ENCODE data around the gene MED12L.

Gene MED12L

DNA sequence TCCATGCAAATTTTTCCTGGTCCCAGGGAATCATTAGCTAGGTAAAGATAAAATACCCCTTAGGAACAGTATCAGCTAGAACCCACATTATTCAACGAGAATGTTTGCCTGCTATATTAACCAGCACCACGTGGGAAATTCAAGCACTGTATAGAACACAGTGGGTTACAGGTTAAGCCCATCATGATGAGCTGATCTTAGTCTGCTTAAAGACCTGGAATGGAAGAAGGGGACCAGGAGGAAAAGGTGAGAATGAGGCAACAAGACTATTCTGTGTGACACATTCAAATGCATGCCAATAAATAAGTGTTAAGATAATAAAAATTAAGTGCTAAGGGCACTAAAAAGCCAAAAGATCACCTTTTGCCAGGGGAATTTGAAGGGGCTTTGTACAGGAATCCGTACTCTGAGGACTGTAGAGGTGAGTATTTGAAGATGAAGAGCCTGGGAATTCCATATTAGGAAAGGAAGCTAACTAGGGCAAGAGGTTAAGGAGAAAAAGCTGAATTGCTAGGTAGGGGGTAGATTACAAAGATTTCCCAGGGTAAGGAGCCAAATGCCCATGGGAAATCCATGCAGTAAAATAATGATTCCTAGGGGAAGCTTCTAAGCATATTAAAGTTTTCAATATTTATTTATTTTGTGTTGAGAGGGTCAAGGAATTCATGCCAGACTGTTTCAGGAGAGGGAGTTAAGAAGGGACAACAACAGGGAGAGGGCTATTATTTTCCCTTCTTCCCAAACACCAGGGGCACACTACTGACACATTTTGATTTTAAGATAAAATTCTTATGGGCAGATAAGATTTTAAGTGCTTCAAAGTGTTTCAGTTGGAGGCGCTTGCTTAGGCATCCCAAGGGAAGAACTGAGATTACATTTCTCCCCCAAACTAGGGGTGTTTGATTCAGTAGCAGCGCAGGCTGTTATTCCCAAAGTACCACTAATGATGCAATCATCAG, 2.3 kb upstream of the MED12L start:
- Histone ChIP-seq H3K27ac (no peak overlapping the region), H3K9ac (ENCODE audit: insufficient read length) (no peak overlapping the region), H3K9me3 (ENCODE audit: low read depth, low read length) (no peaks in the 10 kb centered on the region), H3K4me3 (no peak overlapping the region), H3K36me3 (ENCODE audit: insufficient read depth, low read length) (no peaks in the 10 kb centered on the region)
- no peak for TF ChIP-seq EZH2 (IDR thresholded peaks at IDR 0.05)
- TF ChIP-seq POLR2AphosphoS5 (IDR thresholded peaks at IDR 0.05; ENCODE audit: borderline replicate concordance, low read depth, low read length): no peak
- no peak for TF ChIP-seq FOXP2 (optimal IDR thresholded peaks at IDR 0.05; ENCODE audit: control extremely low read depth, extremely low read length, insufficient read depth)
- DNase-seq (ENCODE audit: low read depth, low spot score): no peak

DNA sequence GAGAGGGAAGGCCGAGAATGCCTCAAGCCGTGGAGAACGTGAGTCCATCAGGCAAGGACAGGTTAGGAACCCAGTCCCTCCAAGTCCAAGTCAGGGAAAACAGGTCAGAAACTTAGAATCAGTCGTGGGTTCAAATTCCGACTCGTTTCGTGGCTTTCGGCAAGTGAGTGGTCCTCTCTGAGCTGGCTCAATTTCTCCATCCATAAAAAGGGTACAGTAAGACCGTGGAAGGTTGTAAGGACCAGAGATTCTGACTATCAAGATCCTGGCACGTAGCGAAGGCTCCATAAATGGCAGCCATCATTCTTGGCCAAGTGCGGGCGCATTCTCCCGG, 604 bp upstream of the MED12L start:
- H3K9ac ChIP-seq (ENCODE audit: insufficient read length): no peak overlapping the region
- no peaks in the 10 kb centered on the region for H3K9me3 ChIP-seq (ENCODE audit: low read depth, low read length)
- TF ChIP-seq FOXP2 (optimal IDR thresholded peaks at IDR 0.05; ENCODE audit: control extremely low read depth, extremely low read length, insufficient read depth): no peak
- no peak for TF ChIP-seq POLR2AphosphoS5 (IDR thresholded peaks at IDR 0.05; ENCODE audit: borderline replicate concordance, low read depth, low read length)
- H3K36me3 ChIP-seq (ENCODE audit: insufficient read depth, low read length): no peaks in the 10 kb centered on the region
- peak overlapping the region; percentile 87 for H3K4me3 ChIP-seq
- H3K27ac ChIP-seq: no peak overlapping the region
- no peak for DNase-seq (ENCODE audit: low read depth, low spot score)

DNA sequence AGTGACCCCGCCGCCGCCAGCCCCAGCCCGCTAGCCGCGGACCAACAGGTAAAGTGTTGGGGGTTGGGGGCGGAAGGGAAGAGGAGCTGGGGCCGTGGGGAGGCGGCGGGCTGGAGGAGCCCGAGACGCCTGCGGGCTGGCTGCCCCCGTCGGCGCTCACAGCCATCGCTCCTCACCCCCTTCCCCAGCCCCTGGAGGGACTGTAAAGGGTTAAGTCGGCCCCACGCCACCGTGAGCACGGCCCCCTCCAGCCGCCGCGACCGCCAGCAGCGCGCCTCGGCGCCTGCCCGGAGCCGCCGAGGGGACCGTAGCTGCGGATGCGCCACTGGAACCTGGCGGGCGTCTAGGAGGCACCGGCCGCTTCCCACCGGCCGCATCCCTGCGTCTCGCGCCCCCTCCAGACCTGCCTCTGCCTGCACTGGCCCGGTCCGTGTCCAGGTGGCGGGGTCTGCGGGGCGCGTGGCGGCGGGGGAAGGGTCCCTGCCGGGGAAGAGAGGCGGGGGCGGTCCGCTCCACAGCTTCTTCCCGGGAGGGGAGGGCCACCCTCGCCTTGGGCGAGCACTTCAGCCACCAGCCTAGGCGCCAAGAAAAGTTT, 522 bp downstream of the MED12L start:
- no peak for DNase-seq (ENCODE audit: low read depth, low spot score)
- Histone ChIP-seq H3K9me3 (ENCODE audit: low read depth, low read length) (no peaks in the 10 kb centered on the region), H3K27ac (no peak overlapping the region), H3K9ac (ENCODE audit: insufficient read length) (no peak overlapping the region), H3K36me3 (ENCODE audit: insufficient read depth, low read length) (no peaks in the 10 kb centered on the region), H3K4me3 (peak overlapping the region; percentile 87)
- TF ChIP-seq POLR2AphosphoS5 (IDR thresholded peaks at IDR 0.05; ENCODE audit: borderline replicate concordance, low read depth, low read length) (no peak), FOXP2 (optimal IDR thresholded peaks at IDR 0.05; ENCODE audit: control extremely low read depth, extremely low read length, insufficient read depth) (no peak), EZH2 (IDR thresholded peaks at IDR 0.05) (no peak)

DNA sequence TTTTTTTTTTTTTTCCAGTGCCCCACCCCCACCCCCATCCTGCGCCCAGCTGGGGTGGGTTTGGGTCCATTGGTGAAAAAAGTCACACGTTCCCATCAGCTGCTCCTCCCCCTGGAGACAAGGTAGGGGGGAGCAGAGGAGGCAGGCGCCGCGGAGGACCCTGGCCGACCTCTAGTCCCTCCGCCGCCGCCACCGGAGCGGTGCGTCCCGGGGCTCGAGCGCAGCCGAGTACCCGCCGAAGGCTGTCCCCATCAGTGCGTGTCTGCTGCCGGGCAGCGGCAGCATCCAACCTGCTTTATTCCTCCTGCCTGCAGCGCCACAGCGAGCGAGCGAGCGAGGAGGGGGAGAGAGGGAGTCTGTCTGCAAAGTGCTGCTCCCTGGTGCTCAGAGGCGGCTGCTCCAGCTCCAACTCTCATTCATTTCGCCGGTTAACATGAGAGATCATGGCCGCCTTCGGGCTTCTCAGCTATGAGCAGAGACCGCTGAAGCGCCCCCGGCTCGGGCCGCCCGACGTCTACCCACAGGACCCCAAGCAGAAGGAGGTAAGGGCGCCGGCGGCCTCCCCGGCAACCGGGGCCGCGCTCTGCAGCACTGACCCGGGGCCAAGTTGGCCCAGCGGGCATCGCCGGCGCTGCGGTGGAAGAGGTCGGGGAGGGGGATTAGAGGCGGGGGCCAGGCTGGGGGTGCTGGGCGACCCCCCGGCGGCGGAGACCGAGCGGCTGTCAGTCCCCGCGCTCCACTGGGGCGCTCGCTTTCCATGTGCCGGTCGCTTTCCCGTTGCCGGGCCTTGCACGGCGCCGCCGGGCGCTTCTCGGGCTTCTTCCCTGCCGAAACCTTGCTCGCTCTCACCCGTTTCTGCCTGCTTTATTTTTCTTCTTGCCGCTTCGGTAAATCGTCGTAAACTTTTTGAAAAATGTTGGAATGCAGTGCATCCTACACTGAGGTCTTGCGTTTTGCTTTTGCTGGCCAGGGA, 1.3 kb downstream of the MED12L start:
- Histone ChIP-seq H3K36me3 (ENCODE audit: insufficient read depth, low read length) (no peaks in the 10 kb centered on the region), H3K9ac (ENCODE audit: insufficient read length) (no peak overlapping the region), H3K4me3 (peak overlapping the region; percentile 87), H3K27ac (no peak overlapping the region), H3K9me3 (ENCODE audit: low read depth, low read length) (no peaks in the 10 kb centered on the region)
- DNase-seq (ENCODE audit: low read depth, low spot score): peak; percentile 22
- TF ChIP-seq FOXP2 (optimal IDR thresholded peaks at IDR 0.05; ENCODE audit: control extremely low read depth, extremely low read length, insufficient read depth) (no peak), EZH2 (IDR thresholded peaks at IDR 0.05) (no peak), POLR2AphosphoS5 (IDR thresholded peaks at IDR 0.05; ENCODE audit: borderline replicate concordance, low read depth, low read length) (no peak)

DNA sequence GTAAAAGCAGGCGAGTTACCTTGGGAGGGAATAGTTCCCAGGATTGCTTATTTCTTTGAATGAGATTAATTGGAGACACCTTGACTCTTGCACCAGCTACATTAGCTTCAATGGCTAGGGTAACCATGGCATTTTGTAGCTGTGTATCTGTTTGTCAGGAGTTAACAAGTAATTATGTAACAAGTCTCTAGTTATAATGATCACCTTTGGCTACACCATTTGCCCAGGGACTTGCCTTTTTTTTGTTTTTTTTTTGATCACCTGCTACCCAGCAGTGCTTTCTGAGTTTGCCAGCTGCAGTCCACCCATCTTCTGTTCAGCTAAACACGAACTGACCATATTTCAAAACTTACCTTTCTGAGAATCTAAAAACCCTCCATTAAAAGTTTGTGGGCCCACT, 2.2 kb downstream of the MED12L start:
- Histone ChIP-seq H3K9ac (ENCODE audit: insufficient read length) (no peak overlapping the region), H3K4me3 (no peak overlapping the region), H3K36me3 (ENCODE audit: insufficient read depth, low read length) (no peaks in the 10 kb centered on the region), H3K9me3 (ENCODE audit: low read depth, low read length) (no peaks in the 10 kb centered on the region), H3K27ac (no peak overlapping the region)
- DNase-seq (ENCODE audit: low read depth, low spot score): no peak
- TF ChIP-seq POLR2AphosphoS5 (IDR thresholded peaks at IDR 0.05; ENCODE audit: borderline replicate concordance, low read depth, low read length): no peak
- no peak for TF ChIP-seq EZH2 (IDR thresholded peaks at IDR 0.05)
- TF ChIP-seq FOXP2 (optimal IDR thresholded peaks at IDR 0.05; ENCODE audit: control extremely low read depth, extremely low read length, insufficient read depth): no peak

DNA sequence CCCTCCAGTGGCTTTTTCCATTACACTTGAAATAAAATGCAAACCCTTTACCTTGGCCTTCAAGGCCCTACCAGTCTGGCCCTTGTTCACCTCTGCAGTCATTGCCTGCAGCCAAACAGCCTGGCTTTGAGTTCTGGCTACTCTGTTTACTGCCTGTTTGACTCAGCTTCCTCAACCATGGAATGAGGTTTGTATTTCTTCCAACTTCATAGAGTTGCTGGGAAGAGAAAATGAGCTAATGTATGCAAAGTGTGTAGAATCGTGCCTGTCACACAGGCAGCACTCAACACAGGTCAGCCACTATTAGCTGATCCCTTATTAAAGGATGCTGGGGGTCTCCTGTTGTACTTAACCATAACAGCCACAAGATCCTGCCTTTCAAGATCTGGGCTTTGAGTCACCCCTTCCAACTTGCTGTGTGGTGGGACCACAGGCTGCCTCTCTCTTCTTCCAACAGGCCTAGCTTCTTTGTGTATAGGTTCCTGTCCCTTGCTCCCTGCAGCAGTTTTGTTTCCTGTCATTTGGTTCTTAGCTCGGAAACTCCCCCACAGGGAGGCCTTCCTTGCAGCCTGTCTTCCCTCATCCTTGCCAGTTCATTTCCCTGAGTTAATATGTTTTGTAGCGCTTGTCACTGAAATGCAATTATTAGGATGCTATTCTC, 6.4 kb downstream of the MED12L start:
- no peak for TF ChIP-seq POLR2AphosphoS5 (IDR thresholded peaks at IDR 0.05; ENCODE audit: borderline replicate concordance, low read depth, low read length)
- TF ChIP-seq EZH2 (IDR thresholded peaks at IDR 0.05): no peak
- no peak for TF ChIP-seq FOXP2 (optimal IDR thresholded peaks at IDR 0.05; ENCODE audit: control extremely low read depth, extremely low read length, insufficient read depth)
- DNase-seq (ENCODE audit: low read depth, low spot score): peak; percentile 5

DNA sequence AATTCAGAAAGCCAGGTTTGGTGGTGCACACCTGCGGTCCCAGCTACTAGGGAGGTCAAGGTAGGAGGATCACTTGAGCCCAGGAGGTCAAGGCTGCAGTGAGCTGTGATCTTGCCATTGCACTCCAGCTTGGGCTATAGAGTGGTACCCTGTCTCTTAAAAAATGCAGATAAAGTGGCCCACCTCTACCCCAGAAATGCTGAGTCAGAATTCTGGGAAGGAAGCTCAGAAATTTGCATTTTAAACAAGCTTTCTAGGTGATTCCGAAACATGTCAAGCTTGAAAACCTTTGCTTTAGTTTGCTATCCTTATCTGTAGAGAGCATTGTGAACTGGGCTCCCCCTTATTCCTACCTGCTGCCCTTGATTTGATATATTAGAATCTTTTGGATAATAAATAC, 7.7 kb downstream of the MED12L start:
- H3K4me3 ChIP-seq: no peak overlapping the region
- H3K9ac ChIP-seq (ENCODE audit: insufficient read length): no peak overlapping the region
- no peaks in the 10 kb centered on the region for H3K36me3 ChIP-seq (ENCODE audit: insufficient read depth, low read length)
- DNase-seq (ENCODE audit: low read depth, low spot score): no peak
- no peak overlapping the region for H3K27ac ChIP-seq
- no peaks in the 10 kb centered on the region for H3K9me3 ChIP-seq (ENCODE audit: low read depth, low read length)
- TF ChIP-seq FOXP2 (optimal IDR thresholded peaks at IDR 0.05; ENCODE audit: control extremely low read depth, extremely low read length, insufficient read depth) (no peak), EZH2 (IDR thresholded peaks at IDR 0.05) (no peak), POLR2AphosphoS5 (IDR thresholded peaks at IDR 0.05; ENCODE audit: borderline replicate concordance, low read depth, low read length) (no peak)

More for the DNA sequence above, 6.4 kb downstream of the MED12L start:
- H3K36me3 ChIP-seq (ENCODE audit: insufficient read depth, low read length): no peaks in the 10 kb centered on the region
- H3K9ac ChIP-seq (ENCODE audit: insufficient read length): no peak overlapping the region
- H3K9me3 ChIP-seq (ENCODE audit: low read depth, low read length): no peaks in the 10 kb centered on the region
- H3K4me3 ChIP-seq: no peak overlapping the region
- no peak overlapping the region for H3K27ac ChIP-seq

All from SK-N-MC (cell line).